Measurements from ENCODE around the gene TRIM39.
"Not testable (repeated sequence)": the region's sequence is repeated elsewhere in the genome, so short reads cannot be mapped to it uniquely, and the experiment has no call there.

TRIM39 gene

GRCh38 chr6:30326526-30327231 lies at the start of gene TRIM39:
TRIM39 (plus strand) TSS chr6:30326927; CDS start chr6:30329318, 2,391 bp downstream.
- POLR2A ChIA-PET = interaction anchor here (1.1 to 1.6 kb wide), 2 partner anchors 12 to 13 kb away, joined by 3 read pairs; no protein-coding TSS in a partner anchor
- peak; percentile 89 for DNase-seq (ENCODE audit: extremely low spot score)
- TF ChIP-seq CTCF (IDR thresholded peaks at IDR 0.05; ENCODE audit: control extremely low read depth, extremely low read depth, low read depth, missing control alignments) = no peak
- CTCF ChIA-PET = interaction anchor here (0.8 to 1.7 kb wide), 6 partner anchors 10 to 108 kb away, joined by 3 to 5 read pairs (median 3); no protein-coding TSS in a partner anchor

- POLR2A ChIA-PET; DNase-seq (ENCODE audit: extremely low spot score): not testable (repeated sequence)
- CTCF ChIA-PET = interaction anchor here (1.3 kb wide), 1 partner anchor 12 kb away, joined by 4 read pairs; no protein-coding TSS in a partner anchor
Observed at GRCh38 chr6:30280988-30281387, 45.7 kb upstream of the TRIM39 start.

GRCh38 chr6:30282522-30282921 lies 44.2 kb upstream of the TRIM39 start:
- no peak for DNase-seq (ENCODE audit: extremely low spot score)
- ChIA-PET CTCF (no interaction called here), POLR2A (no interaction called here)
- TF ChIP-seq CTCF (IDR thresholded peaks at IDR 0.05; ENCODE audit: control extremely low read depth, extremely low read depth, low read depth, missing control alignments) = no peak

GRCh38 chr6:30283761-30284160 lies 43.0 kb upstream of the TRIM39 start:
- ChIA-PET CTCF (no interaction called here), POLR2A (no interaction called here)
- TF ChIP-seq CTCF (IDR thresholded peaks at IDR 0.05; ENCODE audit: control extremely low read depth, extremely low read depth, low read depth, missing control alignments) = no peak
- DNase-seq (ENCODE audit: extremely low spot score) = no peak

GRCh38 chr6:30287139-30287538 lies 39.6 kb upstream of the TRIM39 start:
- ChIA-PET CTCF (no interaction called here), POLR2A (no interaction called here)
- TF ChIP-seq CTCF (IDR thresholded peaks at IDR 0.05; ENCODE audit: control extremely low read depth, extremely low read depth, low read depth, missing control alignments) = no peak
- DNase-seq (ENCODE audit: extremely low spot score) = no peak

- CTCF ChIA-PET = interaction anchor here (0.7 to 1.3 kb wide), 3 partner anchors 59 to 193 kb away, joined by 3 read pairs; no protein-coding TSS in a partner anchor
- TF ChIP-seq CTCF (IDR thresholded peaks at IDR 0.05; ENCODE audit: control extremely low read depth, extremely low read depth, low read depth, missing control alignments) = no peak
- DNase-seq (ENCODE audit: extremely low spot score) = no peak
- POLR2A ChIA-PET = no interaction called here
Observed at GRCh38 chr6:30295837-30296236, 30.9 kb upstream of the TRIM39 start.

- ChIA-PET POLR2A (no interaction called here), CTCF (interaction anchor here (1.8 to 2.7 kb wide), 2 partner anchors 10 to 13 kb away, joined by 4 to 8 read pairs; no protein-coding TSS in a partner anchor)
Observed at GRCh38 chr6:30304002-30304401, 22.7 kb upstream of the TRIM39 start.

More at GRCh38 chr6:30304002-30304401, 22.7 kb upstream of the TRIM39 start:
- no peak for DNase-seq (ENCODE audit: extremely low spot score)
- TF ChIP-seq CTCF (IDR thresholded peaks at IDR 0.05; ENCODE audit: control extremely low read depth, extremely low read depth, low read depth, missing control alignments) = no peak
